Measurements from ENCODE around the gene SCD5. TPM values are rescaled to one million over a fixed set of nuclear protein-coding genes. Genes with fewer than 3 reads are reported as not detected.
"Not testable (repeated sequence)": the region's sequence is repeated elsewhere in the genome, so short reads cannot be mapped to it uniquely, and the experiment has no call there.

Gene SCD5
- total and polyA plus RNA-seq, 9 of the 15 experiments (the other 6 are each of a cell fraction or from before 2014, with no cell fraction given), result 0.01 to 0.20 (median 0.03) TPM; not detected in 5

DNA sequence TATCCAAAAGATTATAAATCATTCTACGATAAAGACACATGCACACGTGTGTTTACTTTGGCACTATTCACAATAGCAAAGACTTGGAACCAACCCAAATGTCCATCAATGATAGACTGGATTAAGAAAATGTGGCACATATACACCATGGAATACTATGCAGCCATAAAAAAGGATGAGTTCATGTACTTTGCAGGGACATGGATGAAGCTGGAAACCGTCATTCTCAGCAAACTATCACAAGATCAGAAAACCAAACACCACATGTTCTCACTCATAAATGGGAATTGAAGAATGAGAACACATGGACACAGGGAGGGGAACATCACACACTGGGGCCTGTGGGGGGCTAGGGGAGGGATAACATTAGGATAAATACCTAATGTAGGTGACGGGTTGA, 34.5 kb upstream of the SCD5 start:
- H3K9me3 ChIP-seq (replicated peaks; ENCODE audit: control insufficient read depth, insufficient read depth, low read depth, low read length); H3K4me3 ChIP-seq; H3K27ac ChIP-seq (ENCODE audit: extremely low read depth, low read depth, low read length); FAIRE-seq; H3K4me1 ChIP-seq (replicated peaks in 1 of 2; ENCODE audit: control insufficient read depth in 2 of 2, insufficient read depth in 2 of 2, low read length in 2 of 2); H2AFZ ChIP-seq (ENCODE audit: low read depth, low read length); H3K27me3 ChIP-seq (ENCODE audit: control insufficient read depth in 2 of 2, insufficient read depth in 2 of 2, low read length in 2 of 2); intact Hi-C loops (cut with micrococcal nuclease); H3K79me2 ChIP-seq (ENCODE audit: control insufficient read depth, insufficient read depth, low read length); H3K9me1 ChIP-seq (ENCODE audit: control insufficient read depth, insufficient read depth, low read length); BruUV-seq (replicated peaks); DNase-seq (ENCODE audit: extremely low read depth in 1 of 4, low spot score in 3 of 4); H3K9ac ChIP-seq (ENCODE audit: insufficient read depth in 1 of 2, low read depth in 2 of 2, low read length in 2 of 2); ATAC-seq; CTCF ChIA-PET (ENCODE audit: low intra/inter-chr PET ratio); in situ Hi-C loops (cut with MboI); H3K4me2 ChIP-seq (ENCODE audit: insufficient read depth, low read length); H4K20me1 ChIP-seq (replicated peaks; ENCODE audit: control insufficient read depth, insufficient read depth, low read length): not testable (repeated sequence)
- peaks cover 69% of the 10 kb centered on the region for H3K36me3 ChIP-seq (ENCODE audit: control insufficient read depth, insufficient read depth, low read length)
- 92% methylated on average over 4 of the region's 4 CpGs for WGBS (ENCODE audit: insufficient coverage, low coverage, missing lambda C conversion rate)
- peak; percentile 77 for TF ChIP-seq ZNF146 (CRISPR knock-in tag; IDR thresholded peaks at IDR 0.05; ENCODE audit: unreplicated experiment)
- POLR2A ChIA-PET, result interaction anchor here (1.5 kb wide), 1 partner anchor 10 kb away, joined by 8 read pairs; no protein-coding TSS in a partner anchor

- H3K79me2 ChIP-seq (ENCODE audit: control insufficient read depth, insufficient read depth, low read length), result no peaks in the 10 kb centered on the region
- ATAC-seq, result no peak
- 82% methylated on average over 3 of the region's 3 CpGs for WGBS (ENCODE audit: insufficient coverage, low coverage, missing lambda C conversion rate)
- TF ChIP-seq, protein P1, sequence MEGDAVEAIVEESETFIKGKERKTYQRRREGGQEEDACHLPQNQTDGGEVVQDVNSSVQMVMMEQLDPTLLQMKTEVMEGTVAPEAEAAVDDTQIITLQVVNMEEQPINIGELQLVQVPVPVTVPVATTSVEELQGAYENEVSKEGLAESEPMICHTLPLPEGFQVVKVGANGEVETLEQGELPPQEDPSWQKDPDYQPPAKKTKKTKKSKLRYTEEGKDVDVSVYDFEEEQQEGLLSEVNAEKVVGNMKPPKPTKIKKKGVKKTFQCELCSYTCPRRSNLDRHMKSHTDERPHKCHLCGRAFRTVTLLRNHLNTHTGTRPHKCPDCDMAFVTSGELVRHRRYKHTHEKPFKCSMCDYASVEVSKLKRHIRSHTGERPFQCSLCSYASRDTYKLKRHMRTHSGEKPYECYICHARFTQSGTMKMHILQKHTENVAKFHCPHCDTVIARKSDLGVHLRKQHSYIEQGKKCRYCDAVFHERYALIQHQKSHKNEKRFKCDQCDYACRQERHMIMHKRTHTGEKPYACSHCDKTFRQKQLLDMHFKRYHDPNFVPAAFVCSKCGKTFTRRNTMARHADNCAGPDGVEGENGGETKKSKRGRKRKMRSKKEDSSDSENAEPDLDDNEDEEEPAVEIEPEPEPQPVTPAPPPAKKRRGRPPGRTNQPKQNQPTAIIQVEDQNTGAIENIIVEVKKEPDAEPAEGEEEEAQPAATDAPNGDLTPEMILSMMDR (IDR thresholded peaks at IDR 0.05 in 2 of 3, conservative IDR thresholded peaks at IDR 0.05 in 1 of 3; ENCODE audit: insufficient read depth in 2 of 3, low read depth in 1 of 3, low read length in 3 of 3), result no peak
- no peak for TF ChIP-seq PCBP1 (IDR thresholded peaks at IDR 0.05; ENCODE audit: low read depth, low read length, poor library complexity, severe bottlenecking)
- peak; percentile 44; the same call in 1 of the 2 replicates for TF ChIP-seq POLR2A (conservative IDR thresholded peaks at IDR 0.05)
- TF ChIP-seq, protein P2, sequence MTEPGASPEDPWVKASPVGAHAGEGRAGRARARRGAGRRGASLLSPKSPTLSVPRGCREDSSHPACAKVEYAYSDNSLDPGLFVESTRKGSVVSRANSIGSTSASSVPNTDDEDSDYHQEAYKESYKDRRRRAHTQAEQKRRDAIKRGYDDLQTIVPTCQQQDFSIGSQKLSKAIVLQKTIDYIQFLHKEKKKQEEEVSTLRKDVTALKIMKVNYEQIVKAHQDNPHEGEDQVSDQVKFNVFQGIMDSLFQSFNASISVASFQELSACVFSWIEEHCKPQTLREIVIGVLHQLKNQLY (CRISPR knock-in tag; conservative IDR thresholded peaks at IDR 0.05), result no peak
- TF ChIP-seq NELFE (IDR thresholded peaks at IDR 0.05; ENCODE audit: insufficient read depth, insufficient read length), result no peak
- TF ChIP-seq SUPT5H (IDR thresholded peaks at IDR 0.05), result peak; percentile 42; the same call in 1 of the 2 replicates
- H3K36me3 ChIP-seq (ENCODE audit: control insufficient read depth, insufficient read depth, low read length), result peaks cover 88% of the 10 kb centered on the region
- no peak overlapping the region for H3K9ac ChIP-seq (ENCODE audit: insufficient read depth in 1 of 2, low read depth in 2 of 2, low read length in 2 of 2)
- no peak overlapping the region for H3K27ac ChIP-seq (ENCODE audit: extremely low read depth, low read depth, low read length)
- CTCF ChIA-PET (ENCODE audit: low intra/inter-chr PET ratio), result no interaction called here
- H4K20me1 ChIP-seq (replicated peaks; ENCODE audit: control insufficient read depth, insufficient read depth, low read length), result no peaks in the 10 kb centered on the region
- FAIRE-seq, result no peak
- no peaks in the 10 kb centered on the region for H3K27me3 ChIP-seq (ENCODE audit: control insufficient read depth in 2 of 2, insufficient read depth in 2 of 2, low read length in 2 of 2)
- no TSS peak for BruUV-seq (replicated peaks)
- H3K9me3 ChIP-seq (replicated peaks; ENCODE audit: control insufficient read depth, insufficient read depth, low read depth, low read length), result no peaks in the 10 kb centered on the region
- in situ Hi-C loops (cut with MboI) (no loop called here), intact Hi-C loops (cut with micrococcal nuclease) (no loop called here)
- no peak overlapping the region for H3K4me3 ChIP-seq
- POLR2A ChIA-PET, result no interaction called here
- no peak overlapping the region for H3K4me2 ChIP-seq (ENCODE audit: insufficient read depth, low read length)
- no peaks in the 10 kb centered on the region for H3K9me1 ChIP-seq (ENCODE audit: control insufficient read depth, insufficient read depth, low read length)
- no peak overlapping the region for H2AFZ ChIP-seq (ENCODE audit: low read depth, low read length)
- DNase-seq (ENCODE audit: extremely low read depth in 1 of 4, low spot score in 3 of 4), result no peak
- no peaks in the 10 kb centered on the region for H3K4me1 ChIP-seq (replicated peaks in 1 of 2; ENCODE audit: control insufficient read depth in 2 of 2, insufficient read depth in 2 of 2, low read length in 2 of 2)
Measured at GRCh38 chr4:82825425-82825824, 26.8 kb upstream of the SCD5 start.
